ENCODE measurements around the gene HSP90AA1.
A peak's percentile ranks its signal among the peaks of the same experiment; 100 is the strongest.

The HSP90AA1 gene

DNA sequence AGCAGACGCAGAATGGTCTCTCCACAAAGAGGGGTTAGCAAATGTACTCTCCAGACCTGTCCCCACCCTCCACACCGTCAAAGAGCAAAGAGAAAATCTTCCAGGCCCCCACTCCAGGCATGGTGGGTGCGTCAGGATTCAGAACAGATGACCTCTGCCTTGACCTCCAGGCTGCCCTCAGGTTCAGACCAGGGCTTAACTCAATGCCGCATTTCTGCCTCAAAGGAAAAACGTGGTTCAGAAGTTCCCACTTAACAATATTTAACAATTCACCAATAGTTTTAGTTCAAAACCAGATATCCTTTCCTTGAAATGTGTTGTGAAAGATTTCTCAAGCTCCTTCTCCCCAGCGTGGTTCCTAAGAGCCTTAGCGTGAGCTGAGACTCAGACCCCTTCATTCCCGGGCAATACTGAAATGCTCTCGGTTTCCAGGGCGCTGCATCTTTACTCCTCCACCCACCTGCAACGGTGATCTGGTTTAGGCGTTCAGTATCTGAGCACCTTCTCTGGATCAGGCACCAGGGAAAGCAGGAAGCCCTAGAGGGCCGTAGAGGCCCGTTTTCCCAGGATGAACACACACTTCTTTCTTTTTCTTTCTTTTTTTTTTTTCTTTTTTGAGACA is 22.9 kb downstream of the HSP90AA1 start:
- peaks cover 7% of the 10 kb centered on the region for H3K4me1 ChIP-seq (ENCODE audit: low read length)
- no peaks in the 10 kb centered on the region for H3K79me2 ChIP-seq (ENCODE audit: low read length)
- no peak overlapping the region for H3K27ac ChIP-seq (ENCODE audit: low read length)
- no peaks in the 10 kb centered on the region for H4K20me1 ChIP-seq (ENCODE audit: insufficient read depth, low read length)
- no peaks in the 10 kb centered on the region for H3K36me3 ChIP-seq (replicated peaks; ENCODE audit: low read depth, low read length)
- no peak overlapping the region for H3K4me3 ChIP-seq (ENCODE audit: low read length)
- no peak overlapping the region for H3K4me2 ChIP-seq (ENCODE audit: low read length)
- H2AFZ ChIP-seq (ENCODE audit: low read depth, low read length), result no peak overlapping the region
- no peaks in the 10 kb centered on the region for H3K9me3 ChIP-seq (ENCODE audit: insufficient read depth, low read length)
- H3K9ac ChIP-seq (ENCODE audit: low read length), result no peak overlapping the region
- no peak for TF ChIP-seq EZH2phosphoT487 (IDR thresholded peaks at IDR 0.05; ENCODE audit: low read depth)
- TF ChIP-seq, protein P1, sequence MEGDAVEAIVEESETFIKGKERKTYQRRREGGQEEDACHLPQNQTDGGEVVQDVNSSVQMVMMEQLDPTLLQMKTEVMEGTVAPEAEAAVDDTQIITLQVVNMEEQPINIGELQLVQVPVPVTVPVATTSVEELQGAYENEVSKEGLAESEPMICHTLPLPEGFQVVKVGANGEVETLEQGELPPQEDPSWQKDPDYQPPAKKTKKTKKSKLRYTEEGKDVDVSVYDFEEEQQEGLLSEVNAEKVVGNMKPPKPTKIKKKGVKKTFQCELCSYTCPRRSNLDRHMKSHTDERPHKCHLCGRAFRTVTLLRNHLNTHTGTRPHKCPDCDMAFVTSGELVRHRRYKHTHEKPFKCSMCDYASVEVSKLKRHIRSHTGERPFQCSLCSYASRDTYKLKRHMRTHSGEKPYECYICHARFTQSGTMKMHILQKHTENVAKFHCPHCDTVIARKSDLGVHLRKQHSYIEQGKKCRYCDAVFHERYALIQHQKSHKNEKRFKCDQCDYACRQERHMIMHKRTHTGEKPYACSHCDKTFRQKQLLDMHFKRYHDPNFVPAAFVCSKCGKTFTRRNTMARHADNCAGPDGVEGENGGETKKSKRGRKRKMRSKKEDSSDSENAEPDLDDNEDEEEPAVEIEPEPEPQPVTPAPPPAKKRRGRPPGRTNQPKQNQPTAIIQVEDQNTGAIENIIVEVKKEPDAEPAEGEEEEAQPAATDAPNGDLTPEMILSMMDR (IDR thresholded peaks at IDR 0.05; ENCODE audit: low read depth, low read length), result no peak
- H3K27me3 ChIP-seq (ENCODE audit: low read depth, low read length), result no peaks in the 10 kb centered on the region

DNA sequence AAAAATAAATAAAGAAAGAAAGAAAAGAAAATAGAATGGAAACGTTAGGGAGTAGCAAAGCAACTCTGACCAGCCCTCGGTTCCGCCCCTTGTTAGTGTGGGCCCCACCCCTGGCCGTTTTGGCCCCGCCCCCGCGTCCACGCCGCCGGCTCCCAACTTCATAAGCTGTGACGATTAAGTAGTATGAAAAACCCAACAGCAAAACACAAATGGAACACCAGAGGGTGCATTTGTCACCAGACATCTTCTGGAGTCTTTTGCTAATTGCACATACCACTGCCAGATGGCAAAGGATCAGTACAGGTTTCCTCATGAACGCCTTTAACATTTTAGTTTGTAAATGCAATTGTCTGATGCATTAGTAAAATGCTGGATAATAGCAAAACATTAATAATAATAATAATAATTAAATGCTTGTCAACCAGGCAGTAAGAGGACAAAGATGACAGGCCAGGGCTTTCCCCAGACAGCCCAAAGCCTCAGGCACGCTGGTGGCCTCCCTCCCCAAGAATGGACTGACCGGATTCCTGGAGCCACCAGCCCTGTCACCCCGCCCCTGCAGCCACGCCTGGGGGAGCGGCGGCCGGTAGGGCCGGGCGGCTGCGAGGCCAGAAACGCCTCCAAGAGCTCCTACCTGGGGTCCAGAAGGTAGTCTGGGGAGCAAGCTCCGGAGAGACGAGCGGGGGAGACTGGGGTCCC is 23.6 kb downstream of the HSP90AA1 start:
- H2AFZ ChIP-seq (ENCODE audit: low read depth, low read length), result no peak overlapping the region
- no peak overlapping the region for H3K4me2 ChIP-seq (ENCODE audit: low read length)
- no peaks in the 10 kb centered on the region for H3K27me3 ChIP-seq (ENCODE audit: low read depth, low read length)
- TF ChIP-seq, protein P1 (IDR thresholded peaks at IDR 0.05; ENCODE audit: low read depth, low read length), result peak; percentile 55
- no peak for TF ChIP-seq EZH2phosphoT487 (IDR thresholded peaks at IDR 0.05; ENCODE audit: low read depth)
- no peaks in the 10 kb centered on the region for H4K20me1 ChIP-seq (ENCODE audit: insufficient read depth, low read length)
- peaks cover 7% of the 10 kb centered on the region for H3K4me1 ChIP-seq (ENCODE audit: low read length)
- no peaks in the 10 kb centered on the region for H3K9me3 ChIP-seq (ENCODE audit: insufficient read depth, low read length)
- H3K79me2 ChIP-seq (ENCODE audit: low read length), result no peaks in the 10 kb centered on the region
- no peak overlapping the region for H3K4me3 ChIP-seq (ENCODE audit: low read length)
- H3K27ac ChIP-seq (ENCODE audit: low read length), result no peak overlapping the region
- H3K36me3 ChIP-seq (replicated peaks; ENCODE audit: low read depth, low read length), result no peaks in the 10 kb centered on the region
- no peak overlapping the region for H3K9ac ChIP-seq (ENCODE audit: low read length)

DNA sequence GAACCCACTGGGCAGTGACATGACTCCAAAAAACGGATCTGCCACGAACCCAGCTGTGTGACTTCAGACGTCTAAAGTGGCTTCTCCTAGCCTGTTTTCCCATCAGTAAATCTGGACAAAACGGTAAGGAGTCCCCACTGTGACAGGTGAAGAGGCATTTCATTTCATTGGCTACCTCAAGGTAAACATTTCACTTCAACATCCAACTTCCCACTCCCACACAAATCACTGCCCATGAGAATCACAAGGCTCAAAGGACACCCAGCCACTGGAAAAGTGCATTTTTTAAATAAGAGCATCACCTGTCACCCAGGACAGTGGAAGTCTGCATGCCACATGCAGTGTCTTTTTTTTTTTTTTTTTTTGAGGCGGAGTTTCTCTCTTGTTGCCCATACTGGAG is 27.9 kb downstream of the HSP90AA1 start:
- Histone ChIP-seq H3K4me3 (ENCODE audit: low read length) (no peak overlapping the region), H3K4me2 (ENCODE audit: low read length) (no peak overlapping the region), H3K4me1 (ENCODE audit: low read length) (no peaks in the 10 kb centered on the region), H3K27me3 (ENCODE audit: low read depth, low read length) (no peaks in the 10 kb centered on the region), H3K9me3 (ENCODE audit: insufficient read depth, low read length) (no peaks in the 10 kb centered on the region), H3K9ac (ENCODE audit: low read length) (no peak overlapping the region), H3K27ac (ENCODE audit: low read length) (no peak overlapping the region), H4K20me1 (ENCODE audit: insufficient read depth, low read length) (no peaks in the 10 kb centered on the region), H2AFZ (ENCODE audit: low read depth, low read length) (no peak overlapping the region), H3K79me2 (ENCODE audit: low read length) (no peaks in the 10 kb centered on the region), H3K36me3 (replicated peaks; ENCODE audit: low read depth, low read length) (no peaks in the 10 kb centered on the region)
- TF ChIP-seq, protein P1 (IDR thresholded peaks at IDR 0.05; ENCODE audit: low read depth, low read length), result no peak
- no peak for TF ChIP-seq EZH2phosphoT487 (IDR thresholded peaks at IDR 0.05; ENCODE audit: low read depth)

DNA sequence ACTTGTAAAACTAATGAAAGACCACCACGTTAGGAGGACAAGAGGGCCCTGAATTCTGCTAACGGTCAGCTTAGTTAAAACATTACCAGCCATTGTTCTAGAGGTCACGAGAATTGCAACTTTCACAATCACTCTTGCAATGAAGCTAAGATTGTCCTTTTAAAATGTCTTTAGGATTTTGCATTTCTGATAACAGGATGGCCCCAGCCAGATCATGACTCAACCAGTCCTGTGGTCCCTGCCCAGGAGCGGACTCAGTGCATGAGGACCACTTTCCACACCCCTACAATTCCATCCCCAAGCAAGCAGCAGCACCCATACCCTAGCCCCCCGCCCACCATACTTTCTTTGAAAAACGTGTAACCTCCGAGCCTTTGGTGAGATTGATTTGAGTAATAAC is 28.7 kb downstream of the HSP90AA1 start:
- no peaks in the 10 kb centered on the region for H3K27me3 ChIP-seq (ENCODE audit: low read depth, low read length)
- no peaks in the 10 kb centered on the region for H3K4me1 ChIP-seq (ENCODE audit: low read length)
- H3K36me3 ChIP-seq (replicated peaks; ENCODE audit: low read depth, low read length), result no peaks in the 10 kb centered on the region
- H3K4me3 ChIP-seq (ENCODE audit: low read length), result no peak overlapping the region
- H3K27ac ChIP-seq (ENCODE audit: low read length), result no peak overlapping the region
- H2AFZ ChIP-seq (ENCODE audit: low read depth, low read length), result no peak overlapping the region
- no peak overlapping the region for H3K9ac ChIP-seq (ENCODE audit: low read length)
- H4K20me1 ChIP-seq (ENCODE audit: insufficient read depth, low read length), result no peaks in the 10 kb centered on the region
- H3K79me2 ChIP-seq (ENCODE audit: low read length), result no peaks in the 10 kb centered on the region
- no peak overlapping the region for H3K4me2 ChIP-seq (ENCODE audit: low read length)
- TF ChIP-seq, protein P1 (IDR thresholded peaks at IDR 0.05; ENCODE audit: low read depth, low read length), result no peak
- TF ChIP-seq EZH2phosphoT487 (IDR thresholded peaks at IDR 0.05; ENCODE audit: low read depth), result no peak
- H3K9me3 ChIP-seq (ENCODE audit: insufficient read depth, low read length), result no peaks in the 10 kb centered on the region
